ENCODE results near the gene TAB3. TPM values are rescaled to one million over a fixed set of nuclear protein-coding genes. Genes with fewer than 3 reads are reported as not detected.

Gene TAB3
- total and polyA plus RNA-seq, 4 donors, result 16.6 to 35.8 (median 23.6) TPM

- WGBS (ENCODE audit: insufficient coverage), result 45% methylated on average over 7 of the region's 7 CpGs
These were observed 21.2 kb upstream of the TAB3 start for GRCh38 chrX:30910124-30910860.

GRCh38 chrX:30906726-30907125 lies 17.7 kb upstream of the TAB3 start:
- Histone ChIP-seq H3K9me3 (ENCODE audit: control insufficient read depth, insufficient read depth, low read length) (no peaks in the 10 kb centered on the region), H3K4me1 (ENCODE audit: control insufficient read depth, insufficient read depth, low read length) (no peaks in the 10 kb centered on the region), H3K27ac (ENCODE audit: low read depth, low read length) (no peak overlapping the region), H3K27me3 (ENCODE audit: control insufficient read depth, insufficient read depth, low read length) (no peaks in the 10 kb centered on the region), H3K4me3 (ENCODE audit: low read depth, low read length) (no peak overlapping the region), H3K36me3 (ENCODE audit: control insufficient read depth, insufficient read depth, low read length) (no peaks in the 10 kb centered on the region)
- WGBS (ENCODE audit: insufficient coverage), result 50% methylated on average over 1 of the region's 1 CpG
- DNase-seq (ENCODE audit: low read depth in 4 of 6, low spot score in 6 of 6), result no peak

More at GRCh38 chrX:30910124-30910860, 21.2 kb upstream of the TAB3 start:
- Histone ChIP-seq H3K9me3 (ENCODE audit: control insufficient read depth, insufficient read depth, low read length) (no peaks in the 10 kb centered on the region), H3K4me1 (ENCODE audit: control insufficient read depth, insufficient read depth, low read length) (no peaks in the 10 kb centered on the region), H3K27ac (ENCODE audit: low read depth, low read length) (no peak overlapping the region), H3K36me3 (ENCODE audit: control insufficient read depth, insufficient read depth, low read length) (no peaks in the 10 kb centered on the region), H3K27me3 (ENCODE audit: control insufficient read depth, insufficient read depth, low read length) (no peaks in the 10 kb centered on the region), H3K4me3 (ENCODE audit: low read depth, low read length) (no peak overlapping the region)
- no peak for DNase-seq (ENCODE audit: low read depth in 4 of 6, low spot score in 6 of 6)

DNA sequence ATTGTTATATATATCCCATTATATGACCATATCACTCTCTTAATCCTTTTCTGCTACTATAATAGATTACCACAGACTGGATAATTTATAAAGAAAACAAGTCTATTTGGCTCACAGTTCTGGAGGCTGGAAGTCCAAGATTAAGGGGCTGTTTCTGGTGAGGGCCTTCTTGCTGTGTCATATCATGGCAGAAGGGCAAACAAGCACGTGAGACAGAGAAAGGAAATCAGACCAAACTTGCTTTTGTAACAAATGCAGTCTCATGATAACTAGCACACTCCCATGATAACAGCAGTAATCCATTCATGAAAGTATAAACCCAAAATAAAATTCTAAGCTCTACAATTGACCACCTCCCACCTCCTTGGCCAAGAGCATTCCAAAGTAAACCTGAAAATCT lies 16.3 kb upstream of the TAB3 start:
- Histone ChIP-seq H3K4me3 (ENCODE audit: low read depth, low read length) (no peak overlapping the region), H3K27me3 (ENCODE audit: control insufficient read depth, insufficient read depth, low read length) (no peaks in the 10 kb centered on the region), H3K4me1 (ENCODE audit: control insufficient read depth, insufficient read depth, low read length) (no peaks in the 10 kb centered on the region), H3K27ac (ENCODE audit: low read depth, low read length) (no peak overlapping the region), H3K9me3 (ENCODE audit: control insufficient read depth, insufficient read depth, low read length) (no peaks in the 10 kb centered on the region), H3K36me3 (ENCODE audit: control insufficient read depth, insufficient read depth, low read length) (no peaks in the 10 kb centered on the region)
- no peak for DNase-seq (ENCODE audit: low read depth in 4 of 6, low spot score in 6 of 6)
- 57% methylated on average over 1 of the region's 1 CpG for WGBS (ENCODE audit: insufficient coverage)

DNA sequence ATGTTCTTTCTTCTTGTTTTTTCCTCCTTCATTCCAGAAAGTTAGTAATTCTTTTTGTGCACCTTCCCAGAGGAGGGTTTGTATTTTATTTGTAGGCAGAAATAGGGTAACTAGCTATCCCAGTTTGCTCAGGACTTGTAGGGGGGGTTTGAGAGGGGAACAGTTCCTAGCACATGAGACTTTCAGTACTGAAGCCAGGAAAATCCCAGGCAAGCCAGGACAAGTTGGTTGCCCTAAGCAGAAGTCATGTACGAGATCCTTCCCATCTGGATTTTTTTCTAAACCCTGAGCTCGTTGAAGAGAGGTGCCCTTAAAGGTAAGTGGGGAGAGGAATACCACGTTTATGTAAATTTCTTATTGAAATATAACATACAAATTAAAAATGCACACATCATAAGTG lies 15.6 kb upstream of the TAB3 start:
- no peaks in the 10 kb centered on the region for H3K9me3 ChIP-seq (ENCODE audit: control insufficient read depth, insufficient read depth, low read length)
- H3K27me3 ChIP-seq (ENCODE audit: control insufficient read depth, insufficient read depth, low read length), result no peaks in the 10 kb centered on the region
- H3K36me3 ChIP-seq (ENCODE audit: control insufficient read depth, insufficient read depth, low read length), result no peaks in the 10 kb centered on the region
- DNase-seq (ENCODE audit: low read depth in 4 of 6, low spot score in 6 of 6), result no peak
- no peak overlapping the region for H3K4me3 ChIP-seq (ENCODE audit: low read depth, low read length)
- no peaks in the 10 kb centered on the region for H3K4me1 ChIP-seq (ENCODE audit: control insufficient read depth, insufficient read depth, low read length)
- H3K27ac ChIP-seq (ENCODE audit: low read depth, low read length), result no peak overlapping the region
- 60% methylated on average over 1 of the region's 3 CpGs for WGBS (ENCODE audit: insufficient coverage)

GRCh38 chrX:30904186-30904585 lies 15.1 kb upstream of the TAB3 start:
- no peaks in the 10 kb centered on the region for H3K4me1 ChIP-seq (ENCODE audit: control insufficient read depth, insufficient read depth, low read length)
- no peak overlapping the region for H3K4me3 ChIP-seq (ENCODE audit: low read depth, low read length)
- H3K9me3 ChIP-seq (ENCODE audit: control insufficient read depth, insufficient read depth, low read length), result no peaks in the 10 kb centered on the region
- no CpG with 5 or more reads among the region's 5 CpGs for WGBS (ENCODE audit: insufficient coverage)
- H3K27ac ChIP-seq (ENCODE audit: low read depth, low read length), result no peak overlapping the region
- no peaks in the 10 kb centered on the region for H3K27me3 ChIP-seq (ENCODE audit: control insufficient read depth, insufficient read depth, low read length)
- no peaks in the 10 kb centered on the region for H3K36me3 ChIP-seq (ENCODE audit: control insufficient read depth, insufficient read depth, low read length)
- no peak for DNase-seq (ENCODE audit: low read depth in 4 of 6, low spot score in 6 of 6)

- no peak for DNase-seq (ENCODE audit: low read depth in 4 of 6, low spot score in 6 of 6)
- Histone ChIP-seq H3K36me3 (ENCODE audit: control insufficient read depth, insufficient read depth, low read length) (no peaks in the 10 kb centered on the region), H3K27ac (ENCODE audit: low read depth, low read length) (no peak overlapping the region), H3K27me3 (ENCODE audit: control insufficient read depth, insufficient read depth, low read length) (no peaks in the 10 kb centered on the region), H3K4me1 (ENCODE audit: control insufficient read depth, insufficient read depth, low read length) (no peaks in the 10 kb centered on the region), H3K9me3 (ENCODE audit: control insufficient read depth, insufficient read depth, low read length) (no peaks in the 10 kb centered on the region), H3K4me3 (ENCODE audit: low read depth, low read length) (no peak overlapping the region)
These were observed 11.2 kb upstream of the TAB3 start for GRCh38 chrX:30900227-30900626.

DNA sequence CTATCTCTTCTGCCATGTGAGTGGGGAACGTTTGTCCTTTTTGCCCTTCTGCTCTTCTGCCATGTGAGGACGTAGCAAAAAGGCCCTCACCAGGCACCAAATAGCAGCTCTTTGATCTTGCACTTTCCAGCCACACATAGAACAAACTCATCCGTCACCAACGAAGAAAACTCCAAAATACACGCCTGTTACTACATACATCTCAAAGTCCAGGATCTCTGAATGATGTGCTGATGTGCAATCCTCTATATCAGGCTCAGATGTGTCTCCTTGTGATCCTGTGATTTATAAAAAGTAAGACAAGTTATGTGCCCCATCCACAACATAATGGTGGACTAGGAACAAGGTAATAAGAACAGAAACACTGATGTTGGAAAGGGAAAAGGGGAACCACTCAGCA lies 9.8 kb upstream of the TAB3 start:
- H3K36me3 ChIP-seq (ENCODE audit: control insufficient read depth, insufficient read depth, low read length), result no peaks in the 10 kb centered on the region
- H3K27ac ChIP-seq (ENCODE audit: low read depth, low read length), result no peak overlapping the region
- no peak for DNase-seq (ENCODE audit: low read depth in 4 of 6, low spot score in 6 of 6)
- H3K9me3 ChIP-seq (ENCODE audit: control insufficient read depth, insufficient read depth, low read length), result no peaks in the 10 kb centered on the region
- no peak overlapping the region for H3K4me3 ChIP-seq (ENCODE audit: low read depth, low read length)
- no peaks in the 10 kb centered on the region for H3K4me1 ChIP-seq (ENCODE audit: control insufficient read depth, insufficient read depth, low read length)
- H3K27me3 ChIP-seq (ENCODE audit: control insufficient read depth, insufficient read depth, low read length), result no peaks in the 10 kb centered on the region
- WGBS (ENCODE audit: insufficient coverage), result 71% methylated on average over 1 of the region's 5 CpGs

GRCh38 chrX:30895370-30895769 lies 6.3 kb upstream of the TAB3 start:
- Histone ChIP-seq H3K36me3 (ENCODE audit: control insufficient read depth, insufficient read depth, low read length) (no peaks in the 10 kb centered on the region), H3K4me3 (ENCODE audit: low read depth, low read length) (no peak overlapping the region), H3K27ac (ENCODE audit: low read depth, low read length) (no peak overlapping the region), H3K9me3 (ENCODE audit: control insufficient read depth, insufficient read depth, low read length) (no peaks in the 10 kb centered on the region), H3K4me1 (ENCODE audit: control insufficient read depth, insufficient read depth, low read length) (no peaks in the 10 kb centered on the region), H3K27me3 (ENCODE audit: control insufficient read depth, insufficient read depth, low read length) (no peaks in the 10 kb centered on the region)
- no peak for DNase-seq (ENCODE audit: low read depth in 4 of 6, low spot score in 6 of 6)
- no CpG with 5 or more reads among the region's 2 CpGs for WGBS (ENCODE audit: insufficient coverage)

DNA sequence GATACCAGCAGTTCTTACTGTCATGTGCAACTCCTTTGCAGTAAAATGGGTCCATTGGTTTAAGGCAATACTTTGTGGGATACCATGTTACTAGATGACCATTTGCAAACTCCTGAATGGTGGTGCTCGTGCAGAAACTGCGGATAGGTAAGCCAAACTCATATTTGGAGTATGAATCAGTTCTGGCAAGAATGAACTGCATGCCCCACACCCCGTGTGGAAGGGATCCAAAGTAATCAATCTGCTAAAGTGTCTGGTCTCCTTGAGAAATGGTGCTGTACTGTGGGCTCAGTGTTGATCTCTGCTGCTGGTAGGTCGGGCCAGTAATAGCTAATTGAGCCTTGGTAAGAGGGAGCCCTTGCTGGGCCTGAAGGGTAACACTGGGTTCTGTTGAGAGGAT lies 4.2 kb upstream of the TAB3 start:
- Histone ChIP-seq H3K27me3 (ENCODE audit: control insufficient read depth, insufficient read depth, low read length) (no peaks in the 10 kb centered on the region), H3K36me3 (ENCODE audit: control insufficient read depth, insufficient read depth, low read length) (no peaks in the 10 kb centered on the region), H3K4me3 (ENCODE audit: low read depth, low read length) (no peak overlapping the region), H3K9me3 (ENCODE audit: control insufficient read depth, insufficient read depth, low read length) (no peaks in the 10 kb centered on the region), H3K27ac (ENCODE audit: low read depth, low read length) (no peak overlapping the region), H3K4me1 (ENCODE audit: control insufficient read depth, insufficient read depth, low read length) (no peaks in the 10 kb centered on the region)
- DNase-seq (ENCODE audit: low read depth in 4 of 6, low spot score in 6 of 6), result no peak
- 61% methylated on average over 4 of the region's 4 CpGs for WGBS (ENCODE audit: insufficient coverage)

- H3K36me3 ChIP-seq (ENCODE audit: control insufficient read depth, insufficient read depth, low read length), result no peaks in the 10 kb centered on the region
- H3K27me3 ChIP-seq (ENCODE audit: control insufficient read depth, insufficient read depth, low read length), result no peaks in the 10 kb centered on the region
- H3K4me1 ChIP-seq (ENCODE audit: control insufficient read depth, insufficient read depth, low read length), result no peaks in the 10 kb centered on the region
- WGBS (ENCODE audit: insufficient coverage), result no CpG with 5 or more reads among the region's 1 CpG
- no peaks in the 10 kb centered on the region for H3K9me3 ChIP-seq (ENCODE audit: control insufficient read depth, insufficient read depth, low read length)
- no peak overlapping the region for H3K27ac ChIP-seq (ENCODE audit: low read depth, low read length)
- no peak overlapping the region for H3K4me3 ChIP-seq (ENCODE audit: low read depth, low read length)
- DNase-seq (ENCODE audit: low read depth in 4 of 6, low spot score in 6 of 6), result no peak
These were observed 3.5 kb upstream of the TAB3 start for GRCh38 chrX:30892591-30892990.

All from spinal cord (tissue), 10 donors.